DMS79 (cell line): Measurements from ENCODE around the gene KCNQ1.
"Not testable (repeated sequence)": the region's sequence is repeated elsewhere in the genome, so short reads cannot be mapped to it uniquely, and the experiment has no call there.

Experiments
- DNase-seq: peaks from one replicate; lab custom pipeline; 2025; lab: John Stamatoyannopoulos, UW

Gene KCNQ1

DNA sequence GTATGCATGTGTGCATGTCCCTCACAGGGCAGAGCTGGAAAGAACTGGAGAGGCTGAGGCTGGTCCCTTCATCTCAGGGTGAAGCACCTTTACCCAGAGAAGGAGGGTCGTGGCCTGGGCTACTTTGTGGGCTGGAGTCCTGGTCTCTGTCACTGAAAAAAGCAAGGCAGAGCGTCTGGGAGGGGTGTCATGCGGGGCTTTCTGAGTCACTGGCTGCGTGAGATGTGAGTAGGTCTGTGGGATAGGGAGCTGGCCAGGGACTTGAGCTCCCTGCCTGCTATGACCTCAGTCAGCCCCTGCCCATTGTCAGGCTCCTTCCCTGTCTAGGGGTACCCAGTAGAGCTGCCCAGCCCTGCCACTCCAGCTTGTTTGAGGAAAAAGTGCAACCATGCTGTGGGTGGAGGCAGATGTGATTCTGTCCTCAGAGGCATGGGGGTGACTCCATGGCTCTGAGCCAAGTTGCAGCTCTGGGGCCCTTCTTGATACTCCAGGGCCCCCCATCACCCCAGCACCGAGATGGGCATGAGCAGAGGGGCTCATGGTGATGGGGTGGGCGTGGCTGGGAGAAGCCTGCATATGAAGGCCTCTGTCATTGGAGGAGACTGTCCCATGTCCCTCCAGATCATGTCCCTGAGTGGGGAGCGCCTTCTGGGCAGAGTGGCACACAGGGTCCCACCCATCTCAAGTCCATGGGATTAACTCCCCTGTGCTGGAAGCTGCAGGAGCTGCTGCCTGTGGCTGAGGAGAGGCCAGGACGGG is 27.8 kb downstream of the KCNQ1 start:
- no peak for DNase-seq

DNA sequence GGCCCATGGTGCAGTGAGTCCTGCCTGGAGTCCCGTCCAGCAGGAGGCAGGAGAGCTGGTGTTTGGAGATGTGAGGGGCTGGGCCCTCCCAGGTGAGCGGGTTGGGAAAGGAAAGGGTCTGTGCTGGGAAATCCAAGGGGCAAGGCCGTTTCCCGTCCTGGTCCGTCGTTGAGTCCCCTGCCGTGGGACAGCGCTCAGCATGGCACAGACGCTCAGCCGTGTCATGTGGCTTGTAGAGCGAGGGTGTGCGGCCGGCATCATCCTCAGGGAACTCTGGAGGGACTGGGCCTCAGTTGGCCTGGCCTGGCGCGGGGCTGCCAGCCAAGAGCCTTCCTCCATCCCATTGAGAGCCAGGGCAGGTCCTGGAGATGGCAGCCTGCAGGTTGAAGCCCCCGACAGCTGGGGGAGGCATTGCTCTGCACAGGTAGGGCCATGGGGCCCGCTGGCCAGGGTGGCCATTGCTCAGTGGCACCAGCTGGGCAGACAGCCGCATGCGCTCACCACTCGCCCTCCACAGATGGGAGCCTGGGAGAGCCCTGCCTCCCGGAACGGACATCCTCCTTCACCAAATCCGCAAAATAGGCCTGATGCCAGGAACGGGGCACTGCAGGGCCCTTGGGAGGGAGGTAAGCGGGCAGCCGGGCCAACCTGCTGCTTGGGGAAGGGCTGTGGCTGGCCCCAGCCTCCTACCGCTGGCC is 28.7 kb downstream of the KCNQ1 start:
- DNase-seq, result no peak

DNA sequence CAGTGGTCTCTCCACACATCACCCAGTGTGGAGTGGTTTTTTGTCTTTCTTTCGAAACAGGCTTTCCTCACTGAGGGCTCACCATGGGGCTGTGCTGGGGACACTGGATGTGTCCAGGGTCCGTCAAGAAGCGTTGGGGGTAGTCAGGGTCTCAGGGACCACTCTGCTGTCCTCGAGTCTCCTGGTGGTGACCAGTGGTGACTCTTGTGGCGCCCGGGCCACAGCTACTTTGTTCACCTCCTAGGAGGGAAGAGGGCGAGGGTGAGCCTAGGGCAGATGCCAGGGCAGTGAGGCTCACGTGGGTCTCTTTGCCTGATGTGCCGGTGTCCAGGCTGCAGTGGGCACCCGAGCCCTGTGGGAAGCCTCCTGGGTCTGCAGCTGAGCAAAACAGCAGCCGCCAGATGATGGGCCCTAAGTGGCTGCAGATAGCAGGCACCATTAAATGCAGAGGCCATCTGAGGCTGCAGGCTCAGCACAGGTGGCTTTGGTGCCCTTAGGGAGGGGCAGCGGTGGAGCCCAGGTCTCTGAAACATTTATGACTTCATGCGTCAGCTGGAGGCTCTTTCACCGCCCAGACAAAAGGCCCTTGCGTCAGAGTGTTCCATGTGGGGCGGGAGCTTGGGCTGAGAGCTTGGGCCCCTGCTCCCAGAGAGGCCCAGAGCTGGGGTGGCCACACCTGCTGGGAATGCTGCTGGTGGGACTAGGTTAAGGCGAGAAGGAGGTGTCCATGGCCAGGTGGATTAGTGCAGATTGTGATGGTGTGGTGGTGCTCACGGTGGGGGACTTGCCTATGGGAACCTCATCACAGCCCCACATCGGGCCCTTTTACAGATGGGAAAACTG is 29.5 kb downstream of the KCNQ1 start:
- no peak for DNase-seq

DNA sequence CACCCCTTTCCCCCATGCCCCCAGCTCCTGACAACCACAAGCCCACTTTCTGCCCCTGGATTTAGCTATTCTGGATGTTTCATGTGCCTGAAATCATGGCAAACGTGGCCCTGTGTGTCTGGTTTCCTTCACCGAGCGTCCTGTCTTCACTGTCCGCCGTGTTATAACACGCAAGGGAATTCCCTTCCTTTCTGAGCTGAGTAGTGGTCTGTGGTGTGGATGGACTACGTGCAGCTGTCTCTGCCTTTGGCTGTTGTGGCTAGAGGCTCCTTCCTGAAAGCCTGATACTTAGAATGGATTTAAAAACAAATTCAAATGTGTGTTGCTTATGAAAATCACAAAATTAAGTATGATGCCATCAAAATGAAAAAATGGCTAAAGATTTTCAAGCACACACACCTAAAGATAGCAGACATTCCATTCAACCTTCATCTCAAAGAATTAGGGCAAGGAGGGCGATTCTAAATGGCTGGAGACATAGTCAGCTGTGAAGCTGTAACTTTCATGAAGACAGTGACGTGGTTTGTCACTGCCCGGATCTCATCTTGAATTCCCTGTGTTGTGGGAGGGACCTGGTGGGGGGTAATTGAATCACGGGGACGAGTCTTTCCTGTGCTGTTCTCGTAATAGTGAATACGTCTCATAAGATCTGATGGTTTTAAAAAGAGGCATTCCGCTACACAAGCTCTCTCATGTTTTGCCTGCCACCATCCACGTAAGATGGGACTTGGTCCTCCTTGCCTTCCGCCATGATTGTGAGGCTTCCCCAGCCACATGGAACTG is 30.5 kb downstream of the KCNQ1 start:
- no peak for DNase-seq

DNA sequence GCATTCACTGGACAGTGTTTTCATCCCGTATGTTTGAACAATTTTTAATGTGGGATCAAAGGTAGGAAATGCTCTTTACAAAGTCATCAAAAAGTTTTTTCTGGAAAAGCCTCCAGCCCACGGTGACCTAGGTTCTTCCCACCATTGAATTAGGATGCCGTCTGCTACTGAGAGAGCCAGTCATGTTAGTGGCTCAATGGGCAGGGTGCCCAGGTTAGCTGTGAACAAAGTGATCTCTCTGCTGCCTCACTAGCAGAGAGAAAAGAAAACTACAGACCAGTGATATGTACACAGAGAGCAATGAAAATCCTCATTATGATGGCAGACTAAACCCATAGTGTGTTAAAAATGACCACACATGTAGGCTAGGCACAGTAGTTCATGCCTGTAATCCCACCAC is 32.4 kb downstream of the KCNQ1 start:
- DNase-seq, result no peak

DNA sequence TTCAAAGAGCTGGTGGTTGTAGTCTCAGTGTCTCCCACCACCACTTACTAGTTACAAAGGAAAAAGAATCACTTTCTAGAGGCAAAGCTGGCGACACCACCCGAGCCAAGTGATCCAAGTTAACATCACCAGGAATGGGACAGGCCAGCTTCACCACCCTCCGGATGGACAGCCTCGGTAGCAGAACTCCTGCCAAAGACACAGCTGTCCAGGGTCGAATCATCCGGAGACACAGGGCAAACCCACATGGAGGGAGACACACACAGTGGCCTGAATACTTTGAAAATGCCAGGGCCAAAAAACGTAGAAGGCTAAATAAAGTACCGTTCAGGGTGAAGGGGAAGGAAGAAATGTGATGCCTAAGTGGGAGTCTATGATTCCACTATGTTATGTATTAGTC is 33.1 kb downstream of the KCNQ1 start:
- no peak for DNase-seq

DNA sequence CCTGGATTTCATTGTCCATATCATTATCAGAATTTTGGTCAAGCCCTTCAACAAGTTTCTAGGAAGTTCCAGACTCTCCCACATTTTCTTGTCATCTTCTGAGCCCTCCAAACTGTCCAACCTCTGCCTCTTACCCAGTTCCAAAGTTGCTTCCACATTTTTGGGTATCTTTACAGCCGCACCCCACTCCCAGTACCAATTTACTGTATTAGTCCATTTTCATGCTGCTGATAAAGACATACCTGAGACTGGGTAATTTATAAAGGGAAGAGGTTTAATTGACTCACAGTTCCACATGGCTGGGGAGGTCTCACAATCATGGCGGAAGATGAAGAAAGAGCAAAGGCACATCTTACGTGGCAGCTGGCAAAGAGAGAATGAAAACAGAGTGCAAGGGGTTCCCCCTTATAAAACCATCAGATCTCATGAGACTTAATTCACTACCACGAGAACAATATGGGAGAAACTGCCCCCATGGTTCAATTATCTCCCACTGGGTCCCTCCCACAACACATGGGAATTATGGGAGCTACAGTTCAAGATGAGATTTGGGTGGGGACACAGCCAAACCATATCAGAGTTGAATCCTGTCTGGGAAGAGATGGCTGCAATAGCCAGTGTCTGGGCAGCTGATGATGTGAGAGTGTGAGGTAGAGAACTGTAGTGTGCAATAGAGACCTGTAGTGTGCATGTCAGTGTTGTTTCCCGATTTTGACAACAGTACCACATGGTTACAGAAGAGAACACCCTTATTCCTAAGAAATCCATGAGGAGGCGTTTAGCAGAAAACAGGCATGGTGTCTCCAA is 35.5 kb downstream of the KCNQ1 start:
- not testable (repeated sequence) for DNase-seq

DNA sequence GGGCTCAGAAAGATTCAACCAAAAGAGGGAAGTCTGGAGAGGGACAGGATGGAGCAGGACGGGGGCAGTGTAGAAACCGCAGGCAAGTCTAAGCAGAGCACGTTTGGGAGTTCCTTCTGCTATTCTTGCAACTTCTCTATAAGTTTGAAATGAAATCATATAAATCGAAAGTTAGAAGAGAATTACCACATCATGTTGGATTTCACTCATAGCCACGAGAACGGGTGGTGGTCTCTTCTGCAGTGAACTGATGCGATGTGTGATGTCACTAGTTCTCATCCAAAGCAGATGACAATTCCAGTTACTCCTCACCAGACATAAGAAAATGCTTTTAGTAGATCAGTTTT is 36.0 kb downstream of the KCNQ1 start:
- DNase-seq, result no peak

DNA sequence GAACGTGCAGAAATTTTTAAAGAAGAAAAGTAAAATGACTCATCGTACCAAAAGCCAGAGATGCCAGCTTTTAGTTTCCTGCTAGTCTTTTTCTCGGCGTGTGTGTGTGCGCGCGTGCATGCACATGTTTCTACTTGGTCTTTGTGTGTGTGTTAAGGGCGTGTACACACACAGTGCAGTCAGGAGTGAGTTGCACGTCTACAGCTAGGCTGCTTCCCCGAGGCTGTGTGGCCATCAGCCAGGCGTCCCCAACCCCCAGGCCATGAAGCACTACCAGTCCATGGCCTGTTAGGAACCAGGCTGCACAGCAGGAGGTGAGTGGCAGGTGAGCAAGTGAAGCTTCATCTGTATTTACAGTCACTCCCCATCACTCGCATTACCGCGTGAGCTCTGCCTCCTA is 36.4 kb downstream of the KCNQ1 start:
- no peak for DNase-seq

DNA sequence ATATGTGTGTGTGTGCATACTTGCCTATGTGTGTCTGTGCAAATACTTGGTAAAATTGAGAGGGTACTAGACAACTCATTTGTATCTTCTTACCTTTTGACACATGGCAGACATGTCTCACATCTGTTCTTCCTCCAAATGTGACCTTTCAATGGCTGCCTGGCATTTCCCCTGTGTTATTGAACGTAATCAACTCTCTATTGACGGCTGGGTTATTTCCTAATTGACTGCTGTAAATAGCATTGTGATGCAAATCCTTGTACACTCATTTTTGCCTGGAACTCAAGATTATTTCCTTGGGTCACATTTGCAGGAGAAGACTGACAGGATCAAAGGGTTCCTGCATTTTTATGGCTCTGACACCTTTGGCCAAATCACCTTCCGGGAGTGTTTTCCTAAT is 37.4 kb downstream of the KCNQ1 start:
- DNase-seq, result no peak

DNA sequence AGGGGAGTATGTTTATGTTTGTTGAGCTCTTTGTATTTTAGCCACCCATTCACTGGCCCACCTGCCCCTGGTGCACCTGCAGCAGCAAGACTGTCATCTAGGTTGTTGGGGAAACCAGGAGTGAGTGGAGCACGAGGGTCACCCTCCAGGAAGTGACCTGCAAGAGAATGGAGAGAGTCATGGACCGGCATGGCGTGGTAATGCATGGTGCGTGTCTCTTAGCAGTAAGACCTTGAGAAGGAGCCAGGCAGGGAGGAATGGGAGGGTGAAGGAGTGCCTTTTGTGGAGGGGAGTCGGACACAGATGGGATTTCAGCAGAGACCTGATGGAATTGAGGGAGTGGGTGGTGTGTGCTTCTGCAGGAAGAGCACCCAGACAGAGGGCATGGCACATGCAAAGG is 37.9 kb downstream of the KCNQ1 start:
- no peak for DNase-seq

DNA sequence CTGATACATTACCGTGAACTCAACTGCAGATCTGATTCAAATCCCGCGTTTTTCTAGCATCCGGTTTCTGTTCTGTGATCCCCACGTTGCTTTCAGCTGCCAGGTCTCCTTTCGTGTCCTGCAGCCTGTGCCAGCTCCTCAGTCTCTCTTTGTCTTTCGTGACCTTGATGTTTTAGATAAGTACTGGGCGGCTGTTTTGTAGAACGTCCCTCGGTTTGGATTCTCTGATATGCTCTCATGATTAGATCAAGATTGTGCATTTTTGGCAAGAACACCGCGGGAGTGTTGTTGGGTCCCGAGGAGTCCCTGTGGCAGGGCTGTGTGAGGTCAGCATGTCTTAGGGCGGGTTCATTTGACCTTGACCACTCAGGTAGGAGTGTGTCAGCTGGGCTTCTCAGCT is 38.6 kb downstream of the KCNQ1 start:
- no peak for DNase-seq

DNA sequence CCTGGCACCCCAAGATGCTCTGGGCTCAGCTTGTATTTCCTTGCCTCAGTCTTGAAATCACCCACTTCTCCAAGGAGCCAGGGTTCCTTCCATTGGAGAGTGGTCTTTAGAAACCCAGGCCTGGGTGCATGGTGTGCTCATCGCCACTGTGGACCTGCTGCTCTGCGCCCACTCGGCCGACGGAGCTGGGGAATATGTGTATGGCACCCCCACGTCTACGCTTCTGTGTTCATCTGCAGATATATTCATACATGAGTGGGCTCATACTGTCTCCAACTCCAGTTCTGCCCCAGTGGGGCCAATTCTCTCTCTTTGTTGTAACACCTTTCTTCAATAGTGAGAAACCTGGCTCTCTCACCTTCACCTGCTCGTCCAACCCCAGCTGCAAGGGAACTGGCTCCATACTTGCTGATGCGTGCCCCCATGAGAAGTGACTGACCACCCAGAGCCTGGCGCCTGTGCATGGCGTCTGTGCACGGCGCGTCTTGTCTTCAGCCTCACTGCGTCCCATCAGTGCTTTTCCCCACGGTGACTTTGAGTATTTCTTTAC is 39.8 kb downstream of the KCNQ1 start:
- DNase-seq, result no peak

DNA sequence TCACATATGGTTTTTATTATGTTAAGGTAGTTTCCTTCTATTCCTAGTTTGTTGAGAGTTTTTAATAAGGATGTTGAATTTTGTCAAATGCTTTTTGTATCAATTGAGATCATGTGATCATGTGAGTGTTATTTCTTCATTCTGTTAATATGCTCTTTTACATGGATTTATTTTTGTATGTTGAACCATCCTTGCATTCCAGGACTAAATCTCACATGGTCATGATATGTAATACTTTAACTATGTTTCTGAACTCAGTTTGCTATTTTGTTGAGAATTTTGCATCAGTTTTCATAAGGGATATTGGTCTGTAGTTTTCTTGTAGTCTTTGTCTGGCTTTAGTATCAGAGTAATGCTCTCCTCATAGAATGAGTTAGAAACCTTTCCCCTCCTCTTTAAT is 43.2 kb downstream of the KCNQ1 start:
- no peak for DNase-seq

DNA sequence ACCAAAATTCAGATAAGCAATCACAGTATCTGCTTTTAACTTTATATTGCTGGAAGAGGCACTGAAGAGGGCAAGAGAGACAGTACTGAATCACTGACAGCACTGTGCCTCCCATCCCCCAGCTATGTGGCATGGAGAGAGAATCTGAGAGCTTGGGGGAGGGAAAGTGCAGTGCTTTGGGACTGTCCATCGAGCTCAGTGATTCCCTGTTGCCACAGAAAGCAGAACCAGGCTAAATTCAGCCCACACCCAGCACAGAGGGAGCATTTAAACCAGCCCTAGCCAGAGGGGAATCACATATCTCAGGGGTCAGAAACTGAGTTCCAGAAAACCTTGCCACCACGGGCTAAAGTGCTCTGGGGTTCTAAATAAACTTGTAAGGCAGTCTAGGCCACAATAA is 44.3 kb downstream of the KCNQ1 start:
- DNase-seq, result no peak

DNA sequence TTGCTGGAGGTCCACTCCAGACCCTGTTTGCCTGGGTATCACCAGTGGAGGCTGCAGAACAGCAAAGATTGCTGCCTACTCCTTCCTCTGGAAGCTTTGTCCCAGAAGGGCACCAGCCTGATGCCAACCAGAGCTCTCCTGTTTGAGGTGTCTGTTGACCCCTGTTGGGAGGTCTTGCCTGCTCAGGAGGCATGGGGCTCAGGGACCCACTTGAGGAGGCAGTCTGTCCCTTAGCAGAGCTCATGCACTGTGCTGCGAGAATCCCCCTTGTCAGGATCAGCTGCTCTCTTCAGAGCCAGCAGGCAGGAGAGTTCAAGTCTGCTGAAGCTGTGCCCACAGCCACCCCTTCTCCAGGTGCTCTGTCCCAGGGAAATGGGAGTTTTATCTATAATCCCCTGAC is 53.1 kb downstream of the KCNQ1 start:
- not testable (repeated sequence) for DNase-seq

DNA sequence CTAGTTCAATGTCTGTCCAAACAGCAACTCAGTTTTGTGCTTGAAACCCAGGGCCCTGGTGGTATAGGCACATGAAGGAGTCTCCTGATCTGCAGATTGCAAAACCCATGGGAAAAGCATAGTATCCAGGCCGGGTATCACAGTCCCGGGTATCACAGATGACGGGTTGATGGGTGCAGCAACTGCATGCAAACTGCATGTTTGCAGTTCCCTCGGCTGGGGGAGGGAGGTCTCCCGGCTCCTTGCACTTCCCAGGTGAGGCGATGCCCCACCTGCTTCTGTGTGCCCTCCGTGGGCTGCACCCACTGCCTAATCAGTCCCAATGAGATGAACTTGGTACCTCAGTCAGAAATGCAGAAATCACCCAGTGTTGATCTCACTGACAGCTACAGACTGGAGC is 53.9 kb downstream of the KCNQ1 start:
- DNase-seq, result no peak

DNA sequence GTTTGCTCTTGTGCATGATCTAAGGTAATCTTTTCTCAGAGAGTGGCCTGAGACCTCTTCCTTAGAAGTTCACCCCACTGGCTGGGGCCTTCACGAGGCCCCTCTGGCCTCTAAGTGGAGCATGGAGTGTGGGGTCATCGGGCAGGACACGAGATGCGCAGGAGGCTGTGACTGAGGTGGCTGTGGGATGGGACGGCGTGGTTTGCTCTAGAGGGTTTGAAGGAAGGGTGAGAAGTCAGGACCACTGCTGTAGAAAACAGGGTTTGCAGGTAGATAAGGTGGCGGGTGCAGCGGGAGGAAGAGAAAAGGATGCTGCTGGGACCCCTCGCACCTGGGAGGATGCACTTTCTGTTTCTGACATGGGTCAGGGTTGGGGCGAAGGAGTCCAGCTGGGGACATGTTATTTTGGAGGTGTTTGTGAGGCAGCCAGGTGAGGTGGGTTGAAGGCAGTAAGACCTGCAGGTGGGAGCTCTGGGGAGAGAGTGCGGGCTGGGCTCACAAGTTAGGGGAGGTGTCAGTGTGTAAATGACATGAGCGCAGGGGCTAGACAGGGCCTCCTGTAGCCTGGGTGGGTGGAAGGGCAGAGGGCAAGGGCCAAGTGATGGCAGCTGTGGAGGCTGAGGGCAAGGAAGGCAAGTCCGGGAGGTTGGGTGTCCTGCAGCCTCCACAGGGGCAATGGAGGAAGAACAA is 62.5 kb downstream of the KCNQ1 start:
- DNase-seq, result no peak

DNA sequence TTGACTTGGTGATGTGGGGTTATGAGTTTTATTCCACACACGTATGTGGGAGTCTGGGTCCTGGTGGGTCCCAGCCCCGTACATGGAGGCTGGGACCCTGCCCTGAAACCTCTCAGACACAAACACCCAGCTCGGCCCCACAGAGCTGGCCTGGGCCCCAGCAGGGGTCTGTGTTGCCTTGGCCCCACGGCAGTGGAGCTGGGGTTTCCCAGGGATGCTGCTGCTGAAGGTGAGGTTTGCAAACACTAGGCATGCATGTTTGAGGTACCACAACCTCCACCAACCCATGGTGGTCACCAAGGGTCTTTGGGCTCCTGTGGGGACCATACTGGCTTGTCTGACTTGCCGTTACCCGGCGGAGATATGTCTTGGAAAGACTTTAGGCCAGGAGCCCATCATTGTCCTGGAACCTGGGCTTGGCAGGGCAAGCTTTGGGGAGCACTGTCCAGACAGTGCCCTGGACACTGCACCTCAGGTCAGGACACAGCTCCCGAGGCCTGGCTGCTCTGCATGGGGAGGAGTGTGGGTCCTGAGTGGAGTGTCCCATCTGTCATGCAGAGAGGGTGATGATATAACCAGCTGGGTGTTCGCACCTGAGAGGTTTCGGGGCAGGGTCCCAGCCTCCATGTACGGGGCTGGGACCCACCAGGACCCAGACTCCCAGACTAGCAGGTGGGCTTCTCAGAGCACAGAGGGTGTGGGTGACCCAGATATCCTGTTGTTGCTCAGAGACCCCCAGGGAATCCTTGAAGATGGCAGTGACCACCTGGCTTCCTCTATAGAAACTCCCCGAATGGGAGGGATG is 63.3 kb downstream of the KCNQ1 start:
- DNase-seq, result no peak

DNA sequence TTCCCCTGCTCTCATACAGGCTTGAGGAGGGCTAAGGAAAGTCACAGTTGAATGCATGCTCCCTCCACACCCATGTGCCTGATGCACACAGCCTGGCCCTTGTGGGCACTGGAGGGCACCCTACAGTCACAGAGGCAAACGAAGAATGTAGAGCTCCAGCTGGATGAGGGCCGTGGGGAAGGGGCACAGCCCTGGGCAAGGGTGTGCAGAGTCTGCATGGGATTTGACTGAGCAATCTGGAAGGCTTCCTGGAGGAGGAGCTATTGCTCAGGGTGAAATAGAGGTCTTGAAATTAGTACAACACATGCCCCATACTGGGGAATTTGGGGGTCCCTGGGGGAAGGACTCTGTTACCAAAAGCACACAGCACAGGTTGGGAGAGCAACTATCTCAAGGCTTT is 64.0 kb downstream of the KCNQ1 start:
- DNase-seq, result no peak
